Esophagus mucosa (tissue), 1 donor: Measurements from ENCODE around the gene MUC5AC. TPM values are rescaled to one million over a fixed set of nuclear protein-coding genes. Genes with fewer than 3 reads are reported as not detected.
"Not testable (repeated sequence)": the region's sequence is repeated elsewhere in the genome, so short reads cannot be mapped to it uniquely, and the experiment has no call there.

ENCODE experiments used
- ATAC-seq: fragments of 200-7000 bp; cut with Tn5 transposase; one replicate; pipeline ENCODE4 v1.9.1; 2020
- total RNA-seq: library from RNA; stranded (reverse); gene quantifications from one replicate; pipeline ENCODE4 v1.2.4, GENCODE V29; 2023
- donor health status: DM: yes; HTN: yes; CAD: no.

The MUC5AC gene
- total RNA-seq, 1 donor from 2014 or later = not detected

GRCh38 chr11:1163911-1164735, 6.4 kb downstream of the MUC5AC start:
- no peak for ATAC-seq

GRCh38 chr11:1164779-1165255, 7.1 kb downstream of the MUC5AC start:
- not testable (repeated sequence) for ATAC-seq

- no peak for ATAC-seq
Observed at GRCh38 chr11:1165256-1166041, 7.7 kb downstream of the MUC5AC start.

- ATAC-seq = no peak
Observed at GRCh38 chr11:1167256-1167655, 9.5 kb downstream of the MUC5AC start.

GRCh38 chr11:1167751-1168231, 10.0 kb downstream of the MUC5AC start:
- ATAC-seq = no peak

- no peak for ATAC-seq
Observed at GRCh38 chr11:1168256-1168655, 10.5 kb downstream of the MUC5AC start.

GRCh38 chr11:1168721-1169161, 11.0 kb downstream of the MUC5AC start:
- peak; percentile 28 for ATAC-seq

- ATAC-seq = no peak
Observed at GRCh38 chr11:1171223-1171984, 13.7 kb downstream of the MUC5AC start.

- no peak for ATAC-seq
Observed at GRCh38 chr11:1171985-1172728, 14.4 kb downstream of the MUC5AC start.

GRCh38 chr11:1172729-1173117, 15.0 kb downstream of the MUC5AC start:
- ATAC-seq = no peak

- ATAC-seq = not testable (repeated sequence)
Observed at GRCh38 chr11:1173396-1173795, 15.6 kb downstream of the MUC5AC start.

- no peak for ATAC-seq
Observed at GRCh38 chr11:1174441-1175370, 17.0 kb downstream of the MUC5AC start.

GRCh38 chr11:1175461-1176223, 17.9 kb downstream of the MUC5AC start:
- no peak for ATAC-seq

GRCh38 chr11:1176224-1177019, 18.7 kb downstream of the MUC5AC start:
- ATAC-seq = no peak

- ATAC-seq = no peak
Observed at GRCh38 chr11:1177020-1177770, 19.4 kb downstream of the MUC5AC start.

GRCh38 chr11:1177771-1178090, 20.0 kb downstream of the MUC5AC start:
- no peak for ATAC-seq

- no peak for ATAC-seq
Observed at GRCh38 chr11:1178201-1178885, 20.6 kb downstream of the MUC5AC start.

- no peak for ATAC-seq
Observed at GRCh38 chr11:1178906-1179305, 21.2 kb downstream of the MUC5AC start.
